ENCODE results near the gene KCNMA1. TPM values are rescaled to one million over a fixed set of nuclear protein-coding genes. Genes with fewer than 3 reads are reported as not detected.
A peak's percentile ranks its signal among the peaks of the same experiment; 100 is the strongest.

KCNMA1 gene
- total RNA-seq, 1 donor from 2014 or later, result 2.0 TPM

- intact Hi-C loops (cut with DNase I), result loop anchor here (2.0 to 5.0 kb wide), 2 partner anchors 252 to 467 kb away; no protein-coding TSS in a partner anchor
- DNase-seq, result no peak
- no peak for ATAC-seq (ENCODE audit: poor library complexity)
Observed at GRCh38 chr10:77639756-77640155, 2.1 kb upstream of the KCNMA1 start.

GRCh38 chr10:77638321-77639101, 903 bp upstream of the KCNMA1 start:
- intact Hi-C loops (cut with DNase I), result no loop called here
- DNase-seq, result peak; percentile 50
- no peak for ATAC-seq (ENCODE audit: poor library complexity)

GRCh38 chr10:77636967-77637531, 559 bp downstream of the KCNMA1 start:
- ATAC-seq (ENCODE audit: poor library complexity), result peak; percentile 47
- peak; percentile 41 for DNase-seq
- intact Hi-C loops (cut with DNase I), result no loop called here

- ATAC-seq (ENCODE audit: poor library complexity), result no peak
- intact Hi-C loops (cut with DNase I), result no loop called here
- DNase-seq, result no peak
Observed at GRCh38 chr10:77636282-77636966, 1.2 kb downstream of the KCNMA1 start.

- intact Hi-C loops (cut with DNase I), result no loop called here
- no peak for ATAC-seq (ENCODE audit: poor library complexity)
- no peak for DNase-seq
Observed at GRCh38 chr10:77635402-77636227, 2.0 kb downstream of the KCNMA1 start.

GRCh38 chr10:77634939-77635338, 2.7 kb downstream of the KCNMA1 start:
- intact Hi-C loops (cut with DNase I), result no loop called here
- ATAC-seq (ENCODE audit: poor library complexity) (no peak), DNase-seq (no peak)

GRCh38 chr10:77633376-77633775, 4.2 kb downstream of the KCNMA1 start:
- ATAC-seq (ENCODE audit: poor library complexity) (no peak), DNase-seq (no peak)
- intact Hi-C loops (cut with DNase I), result no loop called here

GRCh38 chr10:77631241-77631640, 6.4 kb downstream of the KCNMA1 start:
- no peak for DNase-seq
- intact Hi-C loops (cut with DNase I), result no loop called here
- ATAC-seq (ENCODE audit: poor library complexity), result no peak

GRCh38 chr10:77630507-77630848, 7.1 kb downstream of the KCNMA1 start:
- intact Hi-C loops (cut with DNase I), result no loop called here
- no peak for DNase-seq
- ATAC-seq (ENCODE audit: poor library complexity), result no peak

- DNase-seq (no peak), ATAC-seq (ENCODE audit: poor library complexity) (no peak)
- intact Hi-C loops (cut with DNase I), result no loop called here
Observed at GRCh38 chr10:77629775-77630506, 7.7 kb downstream of the KCNMA1 start.

GRCh38 chr10:77628906-77629730, 8.5 kb downstream of the KCNMA1 start:
- intact Hi-C loops (cut with DNase I), result no loop called here
- ATAC-seq (ENCODE audit: poor library complexity) (no peak), DNase-seq (no peak)

GRCh38 chr10:77626266-77626935, 11.2 kb downstream of the KCNMA1 start:
- intact Hi-C loops (cut with DNase I), result no loop called here
- DNase-seq (no peak), ATAC-seq (ENCODE audit: poor library complexity) (no peak)

- intact Hi-C loops (cut with DNase I), result no loop called here
- no peak for DNase-seq
- ATAC-seq (ENCODE audit: poor library complexity), result peak; percentile 15
Observed at GRCh38 chr10:77625379-77625778, 12.2 kb downstream of the KCNMA1 start.

GRCh38 chr10:77622889-77623291, 14.7 kb downstream of the KCNMA1 start:
- ATAC-seq (ENCODE audit: poor library complexity) (peak; percentile 49), DNase-seq (no peak)
- intact Hi-C loops (cut with DNase I), result no loop called here

GRCh38 chr10:77620731-77621130, 16.9 kb downstream of the KCNMA1 start:
- DNase-seq (no peak), ATAC-seq (ENCODE audit: poor library complexity) (no peak)
- intact Hi-C loops (cut with DNase I), result no loop called here

GRCh38 chr10:77619964-77620703, 17.5 kb downstream of the KCNMA1 start:
- intact Hi-C loops (cut with DNase I), result no loop called here
- ATAC-seq (ENCODE audit: poor library complexity), result no peak
- DNase-seq, result no peak

- intact Hi-C loops (cut with DNase I), result no loop called here
- DNase-seq, result no peak
- ATAC-seq (ENCODE audit: poor library complexity), result no peak
Observed at GRCh38 chr10:77618117-77618516, 19.5 kb downstream of the KCNMA1 start.
